ENCODE data around the gene IMMP2L. TPM values are rescaled to one million over a fixed set of nuclear protein-coding genes. Genes with fewer than 3 reads are reported as not detected.

The IMMP2L gene
- total RNA-seq, 1 donor from 2014 or later, result 19.0 TPM

- DNase-seq (ENCODE audit: low read depth), result no peak
- Histone ChIP-seq H3K4me3 (ENCODE audit: low read depth, low read length) (no peak overlapping the region), H3K27me3 (ENCODE audit: control insufficient read depth, insufficient read depth, low read length) (no peaks in the 10 kb centered on the region), H3K36me3 (ENCODE audit: control insufficient read depth, insufficient read depth, low read length) (no peaks in the 10 kb centered on the region)
- FAIRE-seq, result no peak
- TF ChIP-seq CTCF (IDR thresholded peaks at IDR 0.05; ENCODE audit: insufficient read depth, low read length, severe bottlenecking), result no peak
Observed at GRCh38 chr7:111029141-111029572, 533.1 kb downstream of the IMMP2L start.

GRCh38 chr7:111027396-111027795 lies 534.9 kb downstream of the IMMP2L start:
- TF ChIP-seq CTCF (IDR thresholded peaks at IDR 0.05; ENCODE audit: insufficient read depth, low read length, severe bottlenecking), result no peak
- no peak overlapping the region for H3K4me3 ChIP-seq (ENCODE audit: low read depth, low read length)
- H3K27me3 ChIP-seq (ENCODE audit: control insufficient read depth, insufficient read depth, low read length), result no peaks in the 10 kb centered on the region
- H3K36me3 ChIP-seq (ENCODE audit: control insufficient read depth, insufficient read depth, low read length), result no peaks in the 10 kb centered on the region
- FAIRE-seq, result no peak
- DNase-seq (ENCODE audit: low read depth), result no peak

GRCh38 chr7:111026806-111027205 lies 535.5 kb downstream of the IMMP2L start:
- FAIRE-seq (no peak), DNase-seq (ENCODE audit: low read depth) (no peak)
- Histone ChIP-seq H3K36me3 (ENCODE audit: control insufficient read depth, insufficient read depth, low read length) (no peaks in the 10 kb centered on the region), H3K27me3 (ENCODE audit: control insufficient read depth, insufficient read depth, low read length) (no peaks in the 10 kb centered on the region), H3K4me3 (ENCODE audit: low read depth, low read length) (no peak overlapping the region)
- no peak for TF ChIP-seq CTCF (IDR thresholded peaks at IDR 0.05; ENCODE audit: insufficient read depth, low read length, severe bottlenecking)

GRCh38 chr7:111026343-111026742 lies 535.9 kb downstream of the IMMP2L start:
- no peaks in the 10 kb centered on the region for H3K27me3 ChIP-seq (ENCODE audit: control insufficient read depth, insufficient read depth, low read length)
- H3K4me3 ChIP-seq (ENCODE audit: low read depth, low read length), result no peak overlapping the region
- no peaks in the 10 kb centered on the region for H3K36me3 ChIP-seq (ENCODE audit: control insufficient read depth, insufficient read depth, low read length)
- no peak for FAIRE-seq
- no peak for DNase-seq (ENCODE audit: low read depth)
- no peak for TF ChIP-seq CTCF (IDR thresholded peaks at IDR 0.05; ENCODE audit: insufficient read depth, low read length, severe bottlenecking)

- no peak for TF ChIP-seq CTCF (IDR thresholded peaks at IDR 0.05; ENCODE audit: insufficient read depth, low read length, severe bottlenecking)
- Histone ChIP-seq H3K36me3 (ENCODE audit: control insufficient read depth, insufficient read depth, low read length) (no peaks in the 10 kb centered on the region), H3K27me3 (ENCODE audit: control insufficient read depth, insufficient read depth, low read length) (no peaks in the 10 kb centered on the region), H3K4me3 (ENCODE audit: low read depth, low read length) (no peak overlapping the region)
- FAIRE-seq (no peak), DNase-seq (ENCODE audit: low read depth) (no peak)
Observed at GRCh38 chr7:111025006-111025405, 537.3 kb downstream of the IMMP2L start.

GRCh38 chr7:111018960-111019736 lies 543.1 kb downstream of the IMMP2L start:
- no peak for TF ChIP-seq CTCF (IDR thresholded peaks at IDR 0.05; ENCODE audit: insufficient read depth, low read length, severe bottlenecking)
- Histone ChIP-seq H3K27me3 (ENCODE audit: control insufficient read depth, insufficient read depth, low read length) (no peaks in the 10 kb centered on the region), H3K36me3 (ENCODE audit: control insufficient read depth, insufficient read depth, low read length) (no peaks in the 10 kb centered on the region), H3K4me3 (ENCODE audit: low read depth, low read length) (no peak overlapping the region)
- DNase-seq (ENCODE audit: low read depth), result no peak
- no peak for FAIRE-seq
